Stimulated activated CD4-positive, alpha-beta T cell treated with anti-CD3 and anti-CD28 coated beads, Interleukin-2, amount 100 ng/mL, for 4 hours (primary cell): ENCODE data around the gene PAN3.

Experiments used
- DNase-seq: peaks from one replicate; pipeline ENCODE4 v3.0.0-alpha.2; 2020; ENCODE audit warnings: low read depth

PAN3 gene

DNA sequence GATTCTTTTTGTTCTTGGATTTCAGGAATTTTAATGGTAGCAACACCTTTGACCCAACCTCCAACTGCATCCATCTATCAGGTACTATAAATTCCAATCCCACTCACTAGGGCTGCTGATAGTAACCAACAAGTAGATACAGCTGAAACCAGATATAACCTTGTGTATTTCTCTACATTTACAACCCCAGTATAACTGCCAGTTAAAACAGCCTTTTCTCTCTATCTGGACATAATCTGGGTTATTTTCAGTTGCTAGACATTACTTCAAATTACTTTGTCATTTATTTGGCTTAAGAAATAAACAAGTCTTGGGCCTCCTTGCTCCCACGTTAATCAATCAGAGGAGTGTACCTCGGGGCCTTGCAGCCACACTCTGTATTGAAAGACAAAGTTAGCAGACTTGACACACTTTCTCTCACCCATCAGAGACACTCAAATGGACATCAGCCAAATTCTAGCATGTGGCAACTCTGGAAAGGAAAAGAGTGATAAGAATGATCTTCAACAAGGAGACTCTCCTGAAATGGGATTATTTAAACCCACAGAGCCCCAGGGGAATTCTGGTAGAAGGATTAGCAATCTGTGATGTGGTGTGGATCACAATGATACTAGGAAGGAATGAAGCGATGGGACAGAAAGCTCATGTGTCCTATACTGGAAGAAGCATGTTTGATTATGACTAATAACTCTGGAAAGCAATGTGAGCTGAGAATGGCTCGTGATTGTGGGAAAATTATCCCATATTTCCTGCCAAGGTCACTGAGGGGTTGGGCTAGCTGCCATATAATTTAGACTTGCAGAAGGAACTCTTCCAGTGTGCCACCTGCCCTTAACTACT lies 199.0 kb downstream of the PAN3 start:
- DNase-seq: no peak

DNA sequence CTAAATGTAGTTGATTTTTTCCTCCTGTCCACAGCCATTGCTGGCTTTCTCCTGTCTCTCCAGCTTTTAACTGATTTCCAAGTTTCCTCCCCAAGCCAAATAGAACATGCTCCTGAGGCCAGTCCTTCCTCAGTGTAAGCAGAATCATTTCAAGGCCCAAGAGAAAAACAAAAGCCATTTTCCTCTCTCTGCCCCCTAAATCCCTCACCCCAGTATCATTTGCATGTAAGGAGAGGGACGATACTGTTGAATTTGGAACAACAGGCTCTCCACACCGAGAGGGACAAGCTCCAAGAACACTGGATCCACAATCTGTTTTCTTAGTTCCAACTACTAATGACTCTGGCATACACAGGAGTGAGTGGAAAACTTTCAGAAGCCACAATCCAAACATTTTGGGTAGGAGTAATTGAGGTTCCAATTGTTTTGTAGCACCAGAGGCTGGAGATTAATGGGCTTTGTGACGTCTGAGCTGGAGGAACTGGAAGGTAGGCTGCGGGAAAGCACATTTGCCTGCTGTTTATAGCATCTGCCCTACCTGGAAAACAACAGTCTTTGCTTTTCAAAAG lies 199.7 kb downstream of the PAN3 start:
- no peak for DNase-seq

DNA sequence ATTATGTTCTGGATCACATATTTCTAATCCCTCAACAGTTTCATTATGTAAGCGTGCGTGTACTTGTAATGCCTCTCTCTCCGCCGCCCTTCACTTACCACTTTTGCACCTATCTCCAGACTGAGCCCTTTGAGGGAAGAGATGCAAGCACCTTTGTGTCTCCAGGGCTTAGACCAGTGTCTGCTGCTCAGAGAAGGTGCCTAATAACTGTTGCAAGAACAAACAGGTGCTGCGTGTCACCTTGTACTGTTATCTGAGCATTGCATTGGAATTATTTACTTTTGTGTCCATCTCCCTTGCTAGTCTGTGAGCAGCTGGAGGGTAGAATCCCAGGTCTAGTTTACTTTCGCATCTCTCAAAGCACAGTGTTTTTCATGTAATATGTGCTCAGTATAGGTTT lies 200.4 kb downstream of the PAN3 start:
- DNase-seq: no peak

- no peak for DNase-seq
These were observed 201.1 kb downstream of the PAN3 start for GRCh38 chr13:28339419-28339818.

- DNase-seq: no peak
These were observed 202.0 kb downstream of the PAN3 start for GRCh38 chr13:28340272-28340793.

DNA sequence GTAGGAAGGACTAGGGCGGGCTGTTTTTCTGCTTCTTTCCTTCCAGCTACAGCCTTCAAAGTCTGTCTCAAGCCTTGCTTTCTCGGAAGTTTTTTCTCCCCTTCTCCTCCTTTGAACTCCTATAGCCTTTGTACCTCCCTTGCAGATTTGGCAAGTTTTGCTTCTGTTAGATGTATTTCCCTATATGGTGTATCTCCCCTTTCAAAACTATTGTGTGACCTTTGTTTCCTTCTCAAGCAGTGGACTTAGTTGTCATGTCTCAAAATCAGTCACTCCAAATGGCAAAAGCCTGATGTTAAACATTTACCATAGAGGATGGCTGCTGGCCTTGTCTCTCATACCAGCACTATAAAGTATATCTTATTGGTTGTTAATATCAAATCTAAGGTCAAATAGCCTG lies 203.9 kb downstream of the PAN3 start:
- DNase-seq: no peak

GRCh38 chr13:28344163-28344562 lies 205.8 kb downstream of the PAN3 start:
- no peak for DNase-seq
